HG02943 (cell line): ENCODE results near the gene ARR3.
"Not testable (repeated sequence)": the region's sequence is repeated elsewhere in the genome, so short reads cannot be mapped to it uniquely, and the experiment has no call there.

Experiments
- ATAC-seq: cut with Tn5 transposase; IDR thresholded peaks from one replicate; pipeline ENCODE4 v1.9.1; 2021; ENCODE audit warnings: mild to moderate bottlenecking, low read depth, moderate library complexity; ENCODE audit not compliant: unreplicated experiment

The ARR3 gene

DNA sequence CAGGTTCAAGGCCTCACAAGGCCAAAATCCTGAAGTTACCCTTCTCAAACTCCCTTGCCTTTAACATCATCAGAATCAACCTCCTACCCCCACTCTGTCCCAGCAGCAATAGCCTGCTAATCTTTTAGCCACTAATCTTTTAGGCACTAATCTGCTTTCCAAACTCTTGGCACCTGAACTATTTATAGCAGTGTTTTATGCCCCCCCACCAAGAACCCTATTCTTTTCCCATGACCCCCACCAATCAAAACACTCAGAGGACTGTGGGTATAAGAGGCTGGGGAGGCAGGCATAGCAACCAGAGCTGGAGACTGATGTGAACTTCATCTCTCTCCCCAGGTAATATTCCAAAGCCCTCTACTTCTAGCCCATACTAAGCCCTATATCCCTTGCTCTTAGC, at the start of gene ARR3:
ARR3 (plus strand) TSS at position 301 of the 400 bp plus-strand sequence. CDS start 1,052 bp downstream, outside the sequence.
- no peak for ATAC-seq

DNA sequence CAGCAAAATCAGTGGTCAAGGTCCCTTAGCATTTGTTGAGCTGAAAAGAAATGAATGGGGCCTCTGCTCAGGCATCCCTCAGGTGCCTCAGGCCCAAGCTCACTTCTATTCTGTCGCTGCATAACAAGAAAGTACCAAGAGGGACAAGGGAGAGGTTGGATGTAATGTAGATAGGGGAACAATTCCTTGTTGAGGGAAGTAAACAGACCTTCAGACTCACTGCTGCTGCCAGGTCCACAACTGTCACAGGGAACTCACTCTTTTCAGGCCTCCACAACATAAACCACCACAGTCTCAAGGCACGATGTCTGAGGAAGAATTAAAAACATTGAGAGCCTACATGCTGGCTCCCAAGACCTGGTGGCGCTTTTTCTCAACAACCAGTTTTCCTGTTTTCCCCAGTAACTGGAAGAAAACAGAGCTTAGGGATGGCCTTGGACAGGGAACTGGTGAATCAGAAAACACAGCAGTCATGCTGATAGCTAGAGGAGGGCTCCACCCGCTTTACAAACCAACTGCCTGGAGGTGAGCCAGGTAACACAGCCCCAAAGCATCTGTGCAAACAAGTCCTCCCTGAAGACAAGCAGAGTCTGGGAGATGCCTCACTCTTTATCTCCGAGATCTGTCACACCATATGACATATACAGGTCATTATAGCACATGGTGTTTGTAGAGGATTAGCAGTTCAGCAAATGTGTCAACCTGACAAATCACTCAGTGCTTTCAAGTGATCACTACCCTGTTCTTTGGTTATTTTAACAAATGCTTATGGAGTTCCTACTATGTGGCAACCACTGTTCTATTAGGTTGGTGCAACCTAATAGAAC, 48.0 kb upstream of the ARR3 start:
- ATAC-seq: no peak

DNA sequence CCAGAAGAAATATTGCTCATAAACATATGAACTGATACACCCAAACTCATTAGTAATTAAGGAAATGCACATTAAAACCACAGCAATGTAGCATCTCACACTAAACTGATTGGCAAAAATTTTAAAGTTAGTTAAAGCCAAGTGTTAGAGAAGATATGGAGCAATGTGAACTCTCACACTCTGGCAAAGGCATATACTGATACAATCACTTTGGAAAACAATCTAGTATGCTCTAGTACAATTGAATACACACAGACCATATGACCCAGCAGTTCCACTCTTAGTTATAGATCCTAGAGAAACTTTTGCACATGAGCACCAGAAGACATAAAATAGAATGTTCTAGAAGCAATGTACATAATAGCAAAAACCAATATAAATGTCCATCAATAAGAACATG, 42.1 kb upstream of the ARR3 start:
- ATAC-seq: no peak

DNA sequence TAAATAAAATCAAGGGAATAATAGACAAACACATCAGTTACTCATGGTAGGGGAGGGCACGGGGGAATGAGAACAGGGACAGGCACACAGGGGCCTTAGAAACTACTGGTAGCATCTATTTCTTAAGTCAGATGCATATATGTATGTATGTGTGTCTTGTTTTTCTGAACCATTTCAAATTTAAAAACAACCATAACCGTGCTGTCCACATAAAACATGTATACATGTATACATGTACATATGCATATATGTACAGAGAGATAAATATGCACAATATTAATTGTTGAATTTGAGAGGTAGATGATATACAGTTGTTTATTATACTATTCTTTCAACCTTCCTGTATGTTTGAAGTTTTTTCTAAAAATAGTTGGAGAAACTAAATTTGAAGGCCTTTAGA, 41.4 kb upstream of the ARR3 start:
- ATAC-seq: no peak

DNA sequence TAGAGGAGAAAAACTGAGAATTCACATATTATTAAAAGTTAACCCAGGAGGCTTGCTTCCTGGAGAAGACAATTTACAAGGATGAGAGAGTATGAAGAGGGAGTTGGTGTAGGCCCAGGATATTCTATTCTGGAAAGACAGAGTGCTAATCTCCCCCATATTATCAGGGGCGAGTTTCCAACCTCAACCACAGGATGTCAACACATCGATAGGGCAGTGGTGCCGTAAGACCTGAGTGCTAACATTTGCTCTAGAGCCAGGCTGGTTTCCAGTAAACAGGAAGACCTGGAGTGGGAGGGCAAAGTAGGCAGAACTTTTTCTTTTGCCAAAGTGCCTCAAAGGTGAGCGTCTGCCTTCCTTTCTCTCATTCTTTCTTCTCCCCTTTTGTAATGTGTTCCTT, 36.5 kb upstream of the ARR3 start:
- ATAC-seq: no peak

DNA sequence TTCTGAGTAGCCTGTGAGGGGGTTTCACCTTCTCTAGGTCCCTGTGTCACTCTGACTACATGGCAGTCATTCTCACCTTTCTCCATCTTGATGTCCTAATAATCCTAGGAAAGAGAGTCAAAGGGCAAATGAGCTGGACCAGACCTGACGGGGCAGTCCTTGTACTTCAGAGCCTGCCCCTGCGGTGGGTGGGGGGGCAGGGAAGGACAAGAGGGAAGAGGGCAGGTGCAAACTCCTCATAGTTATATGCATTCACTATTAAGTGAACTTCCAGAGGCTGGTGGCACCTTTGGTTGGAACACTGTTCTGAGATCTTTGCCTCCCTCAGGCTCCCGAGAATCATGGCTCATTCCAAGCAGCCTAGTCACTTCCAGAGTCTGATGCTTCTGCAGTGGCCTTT, 33.8 kb upstream of the ARR3 start, which contains the start of gene AWAT1:
AWAT1 (plus strand) TSS at position 301 of the 400 bp plus-strand sequence; CDS start at position 342, 41 bp downstream.
- no peak for ATAC-seq

DNA sequence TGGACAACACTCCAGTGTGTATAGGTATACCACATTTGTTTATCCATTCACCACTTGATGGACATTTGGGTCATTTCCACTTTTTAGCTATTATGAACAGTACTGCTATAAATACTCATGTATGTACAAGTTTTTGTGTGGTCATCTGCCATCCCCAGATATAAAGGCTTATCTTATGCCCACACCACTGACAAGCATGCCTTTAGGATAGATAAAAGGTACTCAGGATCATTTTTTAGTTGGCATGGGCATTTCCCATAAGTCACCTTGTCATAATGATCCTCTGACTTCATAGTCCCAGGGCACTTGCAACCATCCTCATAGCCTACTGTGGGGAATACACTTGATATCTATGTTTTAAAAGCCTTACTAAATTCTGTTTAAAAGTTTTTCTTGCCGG, 27.4 kb upstream of the ARR3 start:
- no peak for ATAC-seq

DNA sequence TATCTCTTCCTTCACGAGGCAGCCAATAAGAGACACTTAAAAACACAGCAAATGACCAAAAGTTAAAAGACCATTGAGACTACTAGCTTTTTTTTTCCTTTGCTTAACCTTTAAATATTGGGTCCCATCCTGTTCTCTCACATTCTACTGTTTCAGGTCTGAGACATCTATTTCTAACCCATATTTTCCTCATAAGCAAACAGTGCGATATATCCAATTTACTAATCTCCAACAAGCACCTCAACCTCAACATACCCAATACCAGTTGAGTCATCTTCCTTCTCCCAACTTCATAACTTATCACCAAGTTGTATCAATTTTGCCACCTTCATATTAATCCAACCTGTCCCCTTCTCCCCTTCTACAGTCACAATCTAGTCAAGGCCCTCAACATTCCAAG, 26.6 kb upstream of the ARR3 start:
- ATAC-seq: no peak

DNA sequence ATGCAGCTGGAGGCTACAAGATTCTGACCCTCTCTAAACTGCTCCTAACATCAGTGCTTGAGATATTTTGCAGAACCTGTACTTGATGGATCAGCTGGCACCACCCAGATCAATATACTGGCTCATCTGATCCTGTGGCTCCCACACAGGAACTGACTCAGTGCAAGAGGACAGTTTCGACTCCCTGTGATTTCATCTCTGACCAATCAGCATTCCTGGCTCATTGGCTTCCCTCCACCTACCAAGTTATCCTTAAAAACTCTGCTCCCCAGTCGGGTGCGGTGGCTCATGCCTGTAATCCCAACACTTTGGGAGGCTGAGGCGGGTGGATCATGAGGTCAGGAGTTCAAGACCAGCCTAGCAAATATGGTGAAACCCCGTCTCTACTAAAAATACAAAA, 24.5 kb upstream of the ARR3 start:
- not testable (repeated sequence) for ATAC-seq

DNA sequence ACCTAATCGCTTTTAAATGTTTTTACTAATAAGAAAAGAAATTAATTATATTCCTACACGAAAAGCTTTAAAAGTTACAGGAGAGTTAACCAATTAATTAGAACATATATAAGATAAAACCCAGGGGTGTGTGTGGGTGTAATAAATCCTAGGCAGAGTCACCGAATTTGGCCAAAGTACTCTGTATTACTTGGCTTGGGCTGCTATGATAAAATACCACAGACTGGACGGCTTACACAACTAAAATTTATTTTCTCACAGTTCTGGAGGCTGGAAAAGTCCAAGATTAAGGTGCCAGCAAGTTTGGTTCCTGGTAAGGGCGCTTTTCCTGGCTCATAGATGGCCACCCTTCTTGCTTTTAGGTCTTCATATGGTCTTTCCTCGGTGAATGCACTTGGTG, 23.3 kb upstream of the ARR3 start:
- ATAC-seq: no peak

DNA sequence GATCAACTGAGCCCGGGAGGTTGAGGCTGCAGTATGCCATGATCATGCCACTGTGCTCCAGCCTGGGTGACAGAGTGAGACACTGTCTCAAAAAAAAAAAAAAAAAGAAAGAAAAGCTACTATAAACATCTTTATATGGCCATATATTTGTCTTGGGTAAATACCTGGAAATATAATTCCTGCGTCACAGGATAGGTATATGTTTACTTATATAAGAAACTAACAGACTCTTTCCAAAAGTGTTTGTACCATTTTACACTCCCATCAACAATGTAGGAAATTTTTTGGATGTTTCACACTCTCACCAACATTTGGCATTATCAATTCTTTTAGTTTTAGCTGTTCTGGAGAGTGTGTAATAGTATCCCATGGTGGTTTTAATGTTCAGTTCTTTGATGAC, 20.9 kb upstream of the ARR3 start:
- ATAC-seq: no peak

DNA sequence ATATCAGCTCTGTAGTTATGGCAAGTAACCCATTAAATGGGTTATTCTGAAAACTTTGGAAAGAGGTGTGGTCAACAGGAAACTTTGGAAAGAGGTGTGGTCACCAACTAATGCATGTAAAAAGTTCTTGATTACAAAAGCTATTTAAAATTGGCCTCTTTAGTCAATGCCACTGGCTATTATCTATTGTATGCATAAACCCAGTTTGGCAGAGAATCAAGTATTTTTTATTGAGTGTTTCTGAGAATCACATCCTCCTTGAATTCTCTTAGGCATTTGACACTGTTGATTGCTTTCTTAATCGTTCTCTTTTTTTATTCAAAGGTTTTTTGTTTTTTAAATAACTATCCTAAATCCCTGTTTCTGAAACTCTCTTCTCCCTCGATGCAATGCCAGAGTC, 15.6 kb upstream of the ARR3 start:
- ATAC-seq: no peak

DNA sequence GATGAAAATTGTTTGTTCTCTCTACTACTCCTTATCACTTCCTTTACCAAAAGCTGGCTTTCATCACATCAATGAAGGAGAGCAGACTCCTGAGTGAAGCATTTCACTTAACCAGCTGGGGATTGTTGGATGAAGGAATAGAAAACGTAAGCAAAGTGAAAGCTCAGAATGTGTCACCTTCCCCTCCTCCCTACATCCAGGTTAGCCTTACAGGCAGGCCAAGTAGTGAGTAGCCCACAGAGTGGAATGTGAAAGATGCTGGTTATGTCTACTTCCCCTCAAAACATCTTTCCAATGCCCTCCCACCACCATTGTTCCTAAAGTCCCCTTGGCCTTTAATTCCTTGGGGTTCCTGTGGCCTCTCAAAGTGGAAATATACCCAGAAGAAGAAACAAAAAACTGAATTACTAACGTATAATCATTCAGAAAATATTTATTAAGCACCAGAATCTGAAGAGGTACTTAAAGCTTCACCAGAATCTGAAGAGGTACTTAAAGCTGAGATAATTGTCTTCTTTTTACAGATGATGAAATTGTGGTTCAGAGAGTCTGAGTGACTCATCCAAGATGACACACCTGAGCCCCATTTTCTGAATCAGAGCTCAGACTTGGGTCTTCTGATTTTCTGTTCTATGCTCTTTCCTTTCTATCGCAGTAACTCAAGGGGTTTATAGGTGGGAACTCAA, 14.6 kb upstream of the ARR3 start:
- ATAC-seq: no peak

DNA sequence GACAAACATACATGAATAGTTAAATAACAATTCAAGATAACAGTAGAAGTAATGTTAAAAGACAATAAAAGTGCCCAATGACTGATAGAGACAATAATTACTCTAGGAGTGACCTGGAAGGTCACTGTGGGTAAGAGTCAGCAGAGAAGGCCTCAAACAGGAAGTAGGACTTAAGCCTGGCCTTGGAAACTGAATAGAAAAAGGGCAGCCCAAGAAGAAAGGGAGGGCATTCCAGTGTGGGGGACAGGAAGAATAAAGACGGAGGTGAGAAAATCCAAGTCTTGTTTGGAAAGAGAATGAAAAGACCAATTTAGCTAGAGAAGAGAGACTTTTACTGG, 14.1 kb upstream of the ARR3 start:
- ATAC-seq: no peak

DNA sequence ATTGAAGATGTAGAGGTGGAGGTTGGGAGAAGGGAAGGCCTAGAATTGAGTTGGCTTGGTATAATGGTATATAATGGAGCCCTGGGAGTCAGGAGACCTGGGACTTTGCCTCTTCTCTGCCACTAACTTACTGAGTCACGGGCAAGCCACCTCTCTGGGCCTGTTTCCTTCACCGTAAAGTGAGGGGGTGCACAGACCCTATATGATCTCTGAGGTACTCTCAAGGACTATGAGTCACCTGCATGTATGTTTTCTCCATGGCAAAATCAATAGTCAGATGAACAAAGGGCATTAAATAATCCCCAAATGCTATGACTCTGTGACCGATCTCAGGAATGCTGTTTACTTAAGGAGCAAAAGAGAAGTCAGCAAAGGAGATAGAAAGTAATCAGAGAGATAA, 13.2 kb upstream of the ARR3 start:
- no peak for ATAC-seq

DNA sequence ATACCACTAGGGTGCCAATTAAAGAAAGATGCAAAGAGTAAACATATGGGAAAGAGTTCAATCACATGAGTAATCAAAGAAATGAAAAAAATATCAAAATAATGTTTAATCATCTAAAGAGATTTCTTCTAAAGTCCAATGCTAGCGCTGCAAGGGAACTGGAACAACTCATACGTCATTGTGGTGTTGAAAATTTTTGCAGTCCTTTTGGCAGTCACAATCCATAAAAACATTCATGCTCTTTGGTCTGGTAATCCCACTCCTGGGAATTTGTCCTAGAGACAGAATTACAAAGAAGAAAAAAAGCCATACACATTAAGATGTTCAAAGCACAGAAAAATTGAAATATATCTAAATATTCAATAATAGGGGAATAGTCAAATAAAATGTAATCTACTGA, 12.7 kb upstream of the ARR3 start:
- no peak for ATAC-seq

DNA sequence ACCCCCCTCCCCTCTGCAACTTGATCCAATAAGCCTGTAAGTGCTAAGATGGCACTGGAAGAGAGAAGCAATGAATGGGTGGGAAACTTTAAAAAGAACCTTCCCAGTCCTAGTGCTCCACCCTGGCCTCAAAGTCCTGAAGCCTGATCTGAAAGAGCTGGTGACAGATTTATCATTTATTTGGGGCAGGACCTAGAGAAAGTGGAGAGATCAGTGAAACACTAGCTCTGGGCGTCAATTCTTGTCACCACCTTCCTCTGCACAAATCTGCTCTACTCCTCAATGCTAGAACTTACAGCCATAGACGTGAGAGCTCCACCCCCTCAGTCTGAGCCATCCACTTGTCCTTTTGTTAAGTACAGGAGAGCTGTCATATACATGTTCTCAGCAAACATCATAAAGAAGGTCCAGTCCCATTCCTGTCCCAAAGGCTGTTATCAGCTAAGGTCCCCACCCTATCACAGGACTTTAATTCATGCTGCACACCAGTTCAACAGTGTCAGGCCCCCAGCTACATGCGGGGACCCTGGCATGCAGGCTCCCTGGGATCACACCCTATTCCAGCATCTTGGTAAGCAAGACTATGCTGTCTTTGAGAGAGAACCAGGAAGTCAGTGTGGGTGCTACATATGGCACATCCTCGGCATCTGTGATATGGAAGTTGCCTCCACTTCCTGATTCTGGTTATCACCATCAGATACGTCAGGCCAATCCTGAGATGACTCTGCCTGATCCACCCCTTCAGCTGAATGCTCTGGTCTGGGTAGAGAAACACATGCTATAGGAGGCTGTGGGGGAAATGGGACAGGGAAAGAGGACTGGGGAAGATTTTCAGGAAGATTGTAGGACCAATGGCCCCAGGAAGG, 10.5 kb upstream of the ARR3 start:
- no peak for ATAC-seq

DNA sequence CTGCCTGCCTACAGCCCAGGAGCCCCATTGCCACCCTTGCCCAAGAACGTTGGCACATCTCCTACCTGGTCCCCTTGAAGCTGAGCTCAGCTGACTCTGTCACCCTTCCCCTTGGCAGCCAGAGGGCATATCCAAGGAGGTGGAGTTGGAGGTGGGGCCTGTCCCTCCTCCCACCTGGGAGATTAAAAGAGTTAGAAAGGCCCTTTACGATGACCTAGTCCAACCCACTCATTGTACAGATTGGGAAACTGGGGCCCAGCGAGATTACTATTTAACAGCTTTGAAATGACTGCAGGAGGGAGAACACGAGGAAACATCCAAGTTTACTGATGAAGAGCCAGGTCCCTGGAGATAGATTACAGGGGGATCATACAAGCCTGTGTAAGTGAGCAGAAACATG, 8.0 kb upstream of the ARR3 start, which contains the start of gene P2RY4:
P2RY4 (minus strand) TSS at position 101 of the 400 bp plus-strand sequence. CDS start 580 bp downstream, outside the sequence.
- ATAC-seq: no peak

DNA sequence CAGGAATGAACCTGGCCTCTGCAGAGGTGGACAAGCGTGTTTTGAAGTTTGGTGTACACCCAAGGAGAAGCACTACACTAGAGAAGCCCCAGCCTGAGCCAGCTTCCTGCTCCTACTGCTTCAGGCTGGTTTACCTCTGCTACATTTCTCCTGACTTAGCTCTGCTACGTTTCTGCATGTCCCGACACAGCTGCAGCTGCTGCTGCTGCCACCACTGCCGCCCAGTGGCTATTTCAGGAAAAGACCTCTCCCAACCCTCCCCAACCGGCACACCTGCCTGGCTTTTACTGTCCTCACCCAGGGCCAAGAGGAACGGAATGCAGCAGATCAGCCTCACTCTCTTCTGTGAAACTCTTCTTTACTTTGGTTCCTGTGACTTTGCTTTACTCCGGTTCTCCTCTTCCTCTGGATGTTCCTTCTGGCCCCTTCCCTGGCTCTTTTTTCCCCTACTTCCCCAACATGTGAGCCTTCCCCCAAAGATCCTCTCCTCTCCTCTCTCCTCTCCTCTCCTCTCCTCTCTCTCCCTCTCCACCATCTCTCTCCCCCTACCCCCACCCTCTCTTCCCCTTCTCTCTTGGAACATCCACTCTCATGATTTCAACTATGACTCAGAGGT, 5.1 kb upstream of the ARR3 start:
- no peak for ATAC-seq

DNA sequence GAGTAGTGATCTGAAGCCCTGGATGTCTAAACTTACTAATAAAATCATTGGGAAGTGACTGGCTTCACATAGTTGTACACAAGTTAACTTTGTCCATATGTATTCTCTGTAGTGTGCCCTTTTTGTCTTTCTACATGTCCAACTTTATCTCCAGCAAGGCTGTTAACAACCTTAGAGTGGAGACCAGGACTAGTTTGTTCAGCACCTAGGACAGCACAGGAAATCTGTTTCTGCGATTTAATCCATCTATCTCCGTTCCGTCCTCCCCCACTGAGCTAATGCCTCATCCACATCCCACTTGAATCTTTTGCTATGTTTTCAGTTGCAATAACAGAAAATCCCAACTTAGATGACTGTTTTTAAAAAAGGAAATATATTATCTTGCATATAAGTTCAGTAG, 3.4 kb upstream of the ARR3 start:
- no peak for ATAC-seq

DNA sequence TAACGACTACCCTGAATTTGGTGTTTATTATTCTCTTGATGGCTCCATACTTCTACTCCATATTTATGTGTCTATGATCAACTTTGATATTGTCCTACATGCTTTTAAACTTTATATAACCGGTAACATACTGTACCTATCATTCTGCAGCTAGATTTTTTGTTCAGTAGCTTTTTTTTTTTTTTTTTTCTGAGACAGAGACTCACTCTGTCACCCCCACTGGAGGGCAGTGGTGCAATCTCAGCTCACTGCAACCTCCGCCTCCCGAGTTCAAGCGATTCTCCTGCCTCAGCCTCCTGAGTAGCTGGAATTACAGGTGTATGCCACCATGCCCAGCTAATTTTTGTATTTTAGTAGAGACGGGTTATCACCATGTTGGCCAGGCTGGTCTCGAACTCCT, 5.9 kb downstream of the ARR3 start:
- not testable (repeated sequence) for ATAC-seq
